Thyroid gland (tissue), 4 donors: ENCODE measurements around the gene CRYZ. TPM values are rescaled to one million over a fixed set of nuclear protein-coding genes. Genes with fewer than 3 reads are reported as not detected.

Experiments
- DNase-seq, 2 donors: peaks; one replicate each; pipeline ENCODE4 v3.0.0-alpha.2; 2019
- H3K27ac ChIP-seq, 3 donors: fragments of 200-600 bp; sonication (generic); 1 replicate in 2 of 3; 2 replicates in 1 of 3; pipeline ENCODE4 v1.5.1; 2016 to 2019; ENCODE audit warnings: mild to moderate bottlenecking in 1 of 3, moderate library complexity in 1 of 3
- H3K27me3 ChIP-seq: fragments of 200-600 bp; sonication (generic); one replicate; pipeline ENCODE4 v1.5.1; 2019
- H3K36me3 ChIP-seq, 2 donors: fragments of 200-600 bp; sonication (generic); one replicate each; pipeline ENCODE4 v1.5.1; 2016 to 2019
- H3K4me1 ChIP-seq, 2 donors: fragments of 200-600 bp; sonication (generic); one replicate each; pipeline ENCODE4 v1.5.1; 2017 to 2019
- H3K4me3 ChIP-seq, 3 donors: fragments of 200-600 bp; sonication (generic); replicated peaks in 1 of 3; 1 replicate in 2 of 3; 2 replicates in 1 of 3; pipeline ENCODE4 v1.5.1; 2016; ENCODE audit warnings: mild to moderate bottlenecking in 1 of 3
- H3K9me3 ChIP-seq: fragments of 200-600 bp; sonication (generic); one replicate; pipeline ENCODE4 v1.5.1; 2017
- CTCF ChIP-seq, 6 experiments: fragments of 200-600 bp in 3 of 6; fragments of 450-650 bp in 3 of 6; sonication (generic) in 3 of 6; IDR thresholded peaks; one replicate each; pipeline ENCODE4 v1.5.1; 2016 to 2019; ENCODE audit warnings: antibody characterized with exemption in 6 of 6, mild to moderate bottlenecking in 2 of 6, inconsistent platforms in 1 of 6, moderate library complexity in 1 of 6
- POLR2A ChIP-seq, 2 donors: fragments of 450-650 bp; IDR thresholded peaks; one replicate each; pipeline ENCODE4 v1.6.1; 2017; ENCODE audit warnings: antibody characterized with exemption in 2 of 2, mild to moderate bottlenecking in 2 of 2, moderate library complexity in 1 of 2
- WGBS, 2 donors: methylation state at CpG; one replicate each; pipeline ENCODE4 v1.1.5; 2017; 5-methylcytosine and 5-hydroxymethylcytosine counted together
- intact Hi-C: fragments of 100-400 bp; cut with DNase I; formaldehyde crosslinking; loops from one replicate; pipeline ENCODE4 v1.15.1; 2023
- total RNA-seq, 4 donors: library from RNA; depleted of rRNA; stranded (reverse); fragments of >200 nt; gene quantifications; one replicate each; pipeline ENCODE4 v1.2.3, GENCODE V29; 2016

The CRYZ gene
- total RNA-seq, 4 donors from 2014 or later, result 45.3 to 92.1 (median 58.0) TPM

- H3K36me3 ChIP-seq, result no peaks in the 10 kb centered on the region
- no peaks in the 10 kb centered on the region for H3K27me3 ChIP-seq
- H3K4me3 ChIP-seq, result no peak overlapping the region
- DNase-seq, result no peak
- intact Hi-C loops, result no loop called here
- peaks cover 10 to 17% of the 10 kb centered on the region in 2 donors for H3K4me1 ChIP-seq
- H3K9me3 ChIP-seq, result no peaks in the 10 kb centered on the region
- TF ChIP-seq POLR2A (IDR thresholded peaks at IDR 0.05), result no peak
- no peak for TF ChIP-seq CTCF (IDR thresholded peaks at IDR 0.05)
- H3K27ac ChIP-seq, result no peak overlapping the region
- WGBS, 2 donors, result 77 to 92% methylated on average over 3 of the region's 3 CpGs
Measured at GRCh38 chr1:74728736-74729135, 4.1 kb downstream of the CRYZ start.

- H3K36me3 ChIP-seq, result peaks cover 10 to 24% of the 10 kb centered on the region in 2 donors
- H3K27me3 ChIP-seq, result no peaks in the 10 kb centered on the region
- DNase-seq, result no peak
- H3K4me1 ChIP-seq, result peaks cover 0 to 8% of the 10 kb centered on the region in 2 donors
- H3K4me3 ChIP-seq, result no peak overlapping the region
- 92 to 100% methylated on average over 1 of the region's 1 CpG for WGBS, 2 donors
- no peaks in the 10 kb centered on the region for H3K9me3 ChIP-seq
- no peak overlapping the region for H3K27ac ChIP-seq
- no peak for TF ChIP-seq CTCF (IDR thresholded peaks at IDR 0.05)
- no peak for TF ChIP-seq POLR2A (IDR thresholded peaks at IDR 0.05)
- intact Hi-C loops, result no loop called here
Measured at GRCh38 chr1:74726063-74726462, 6.8 kb downstream of the CRYZ start.

- H3K4me3 ChIP-seq, result no peak overlapping the region
Measured at GRCh38 chr1:74717626-74718025, 15.2 kb downstream of the CRYZ start.

GRCh38 chr1:74716822-74717221 lies 16.0 kb downstream of the CRYZ start:
- peaks cover 0 to 33% of the 10 kb centered on the region in 2 donors for H3K36me3 ChIP-seq
- intact Hi-C loops, result no loop called here
- 98% methylated on average over 1 of the region's 1 CpG for WGBS, 2 donors

More at GRCh38 chr1:74717626-74718025, 15.2 kb downstream of the CRYZ start:
- 94 to 99% methylated on average over 2 of the region's 2 CpGs for WGBS, 2 donors
- TF ChIP-seq POLR2A (IDR thresholded peaks at IDR 0.05), result no peak
- no peak for TF ChIP-seq CTCF (IDR thresholded peaks at IDR 0.05)
- intact Hi-C loops, result no loop called here
- Histone ChIP-seq H3K36me3 (peaks cover 5 to 38% of the 10 kb centered on the region in 2 donors), H3K4me1 (no peaks in the 10 kb centered on the region), H3K27ac (no peak overlapping the region), H3K27me3 (no peaks in the 10 kb centered on the region), H3K9me3 (no peaks in the 10 kb centered on the region)
- DNase-seq, result no peak

GRCh38 chr1:74715806-74716205 lies 17.0 kb downstream of the CRYZ start:
- intact Hi-C loops, result no loop called here

More at GRCh38 chr1:74716822-74717221, 16.0 kb downstream of the CRYZ start:
- no peaks in the 10 kb centered on the region for H3K27me3 ChIP-seq
- no peak for DNase-seq
- no peak overlapping the region for H3K27ac ChIP-seq
- no peak overlapping the region for H3K4me3 ChIP-seq
- no peaks in the 10 kb centered on the region for H3K4me1 ChIP-seq
- no peak for TF ChIP-seq POLR2A (IDR thresholded peaks at IDR 0.05)
- no peak for TF ChIP-seq CTCF (IDR thresholded peaks at IDR 0.05)
- no peaks in the 10 kb centered on the region for H3K9me3 ChIP-seq

More at GRCh38 chr1:74715806-74716205, 17.0 kb downstream of the CRYZ start:
- no peak overlapping the region for H3K4me3 ChIP-seq
- DNase-seq, result no peak
- peaks cover 0 to 29% of the 10 kb centered on the region in 2 donors for H3K36me3 ChIP-seq
- WGBS, 2 donors, result 85 to 95% methylated on average over 6 of the region's 6 CpGs
- no peaks in the 10 kb centered on the region for H3K4me1 ChIP-seq
- no peaks in the 10 kb centered on the region for H3K27me3 ChIP-seq
- H3K9me3 ChIP-seq, result no peaks in the 10 kb centered on the region
- H3K27ac ChIP-seq, result no peak overlapping the region
- TF ChIP-seq CTCF (IDR thresholded peaks at IDR 0.05), result no peak
- no peak for TF ChIP-seq POLR2A (IDR thresholded peaks at IDR 0.05)
